Skin of body (tissue), 2 donors: ENCODE results near the gene MTUS2. TPM values are rescaled to one million over a fixed set of nuclear protein-coding genes. Genes with fewer than 3 reads are reported as not detected.
"Not testable (repeated sequence)": the region's sequence is repeated elsewhere in the genome, so short reads cannot be mapped to it uniquely, and the experiment has no call there.

ENCODE experiments used
- DNase-seq: peaks from one replicate; lab custom pipeline; 2025; lab: John Stamatoyannopoulos, UW
- total RNA-seq: library from RNA; depleted of rRNA; stranded (reverse); fragments of >200 nt; gene quantifications from one replicate; pipeline ENCODE4 v1.2.3, GENCODE V29; 2014

The MTUS2 gene
- total RNA-seq, 1 donor from 2014 or later = 1.2 TPM

GRCh38 chr13:29384871-29385270 lies 564.7 kb downstream of the MTUS2 start:
- no peak for DNase-seq

- DNase-seq = no peak
Measured at GRCh38 chr13:29386246-29386645, 566.1 kb downstream of the MTUS2 start.

- not testable (repeated sequence) for DNase-seq
Measured at GRCh38 chr13:29390598-29390997, 570.5 kb downstream of the MTUS2 start.

- DNase-seq = no peak
Measured at GRCh38 chr13:29396446-29396845, 576.3 kb downstream of the MTUS2 start.

- no peak for DNase-seq
Measured at GRCh38 chr13:29397265-29397664, 577.1 kb downstream of the MTUS2 start.

GRCh38 chr13:29402166-29402636 lies 582.1 kb downstream of the MTUS2 start:
- DNase-seq = no peak

GRCh38 chr13:29405401-29405800 lies 585.3 kb downstream of the MTUS2 start:
- no peak for DNase-seq

- DNase-seq = no peak
Measured at GRCh38 chr13:29411481-29411880, 591.3 kb downstream of the MTUS2 start.

- DNase-seq = no peak
Measured at GRCh38 chr13:29418026-29418425, 597.9 kb downstream of the MTUS2 start.

GRCh38 chr13:29421118-29421517 lies 601.0 kb downstream of the MTUS2 start:
- DNase-seq = peak; percentile 27

GRCh38 chr13:29422015-29422414 lies 601.9 kb downstream of the MTUS2 start:
- no peak for DNase-seq

- no peak for DNase-seq
Measured at GRCh38 chr13:29423050-29423449, 602.9 kb downstream of the MTUS2 start.

GRCh38 chr13:29427937-29428309 lies 607.8 kb downstream of the MTUS2 start:
- DNase-seq = no peak

- no peak for DNase-seq
Measured at GRCh38 chr13:29428310-29429181, 608.4 kb downstream of the MTUS2 start.

GRCh38 chr13:29429286-29429900 lies 609.3 kb downstream of the MTUS2 start:
- DNase-seq = no peak

- DNase-seq = no peak
Measured at GRCh38 chr13:29434217-29434945, 614.2 kb downstream of the MTUS2 start.

GRCh38 chr13:29435125-29435911 lies 615.2 kb downstream of the MTUS2 start:
- DNase-seq = peak; percentile 82

GRCh38 chr13:29436291-29436690 lies 616.2 kb downstream of the MTUS2 start:
- no peak for DNase-seq

GRCh38 chr13:29436721-29437280 lies 616.7 kb downstream of the MTUS2 start:
- no peak for DNase-seq

GRCh38 chr13:29438769-29439168 lies 618.6 kb downstream of the MTUS2 start:
- DNase-seq = no peak
